H9 (cell line): ENCODE results near the gene C3orf70. TPM values are rescaled to one million over a fixed set of nuclear protein-coding genes. Genes with fewer than 3 reads are reported as not detected.

ENCODE experiments used
- DNase-seq: peaks from one replicate; pipeline ENCODE4 v3.0.0-alpha.2; 2017
- H2AFZ ChIP-seq: one replicate; pipeline ENCODE4 v1.6.1; 2013; ENCODE audit warnings: mild to moderate bottlenecking, low read length, control low read depth, moderate library complexity
- H2AK5ac ChIP-seq: 2 replicates; pipeline ENCODE4 v1.6.1; 2013; ENCODE audit warnings: low read length, control low read depth, mixed read lengths; ENCODE audit not compliant: insufficient read length
- H2BK120ac ChIP-seq: one replicate; pipeline ENCODE4 v1.6.1; 2013; ENCODE audit warnings: low read depth, mild to moderate bottlenecking, low read length, control low read depth, inconsistent platforms; ENCODE audit not compliant: poor library complexity, severe bottlenecking
- H2BK12ac ChIP-seq: 2 replicates; pipeline ENCODE4 v1.6.1; 2013; ENCODE audit warnings: low read length, control low read depth, mixed read lengths, low read depth; ENCODE audit not compliant: insufficient read length
- H2BK15ac ChIP-seq: 2 replicates; pipeline ENCODE4 v1.6.1; 2013; ENCODE audit warnings: low read depth, low read length, control low read depth
- H2BK20ac ChIP-seq: one replicate; pipeline ENCODE4 v1.6.1; 2013; ENCODE audit warnings: low read depth, mild to moderate bottlenecking, low read length, control low read depth, inconsistent platforms; ENCODE audit not compliant: poor library complexity, severe bottlenecking
- H2BK5ac ChIP-seq: 2 replicates; pipeline ENCODE4 v1.6.1; 2013; ENCODE audit warnings: low read length, control low read depth, mixed read lengths; ENCODE audit not compliant: insufficient read length
- H3K14ac ChIP-seq: 2 replicates; pipeline ENCODE4 v1.6.1; 2013; ENCODE audit warnings: low read length, control low read depth; ENCODE audit not compliant: insufficient read depth
- H3K18ac ChIP-seq: 2 replicates; pipeline ENCODE4 v1.6.1; 2013; ENCODE audit warnings: low read depth, mild to moderate bottlenecking, mixed read lengths, low read length, control low read depth; ENCODE audit not compliant: insufficient read length
- H3K23ac ChIP-seq: 2 replicates; pipeline ENCODE4 v1.6.1; 2013; ENCODE audit warnings: low read length, control low read depth, mixed read lengths, low read depth; ENCODE audit not compliant: insufficient read length
- H3K23me2 ChIP-seq: 2 replicates; pipeline ENCODE4 v1.6.1; 2013; ENCODE audit warnings: low read depth, mild to moderate bottlenecking, mixed read lengths, low read length, control low read depth; ENCODE audit not compliant: insufficient read length, poor library complexity, severe bottlenecking
- H3K27ac ChIP-seq: 2 replicates; pipeline ENCODE4 v1.5.1; 2013; ENCODE audit warnings: low read length, control low read depth, mixed read lengths, low read depth; ENCODE audit not compliant: insufficient read length
- H3K27me3 ChIP-seq: 2 replicates; pipeline ENCODE4 v1.6.1; 2013; ENCODE audit warnings: low read length, control low read depth, inconsistent platforms; ENCODE audit not compliant: insufficient read depth
- H3K4ac ChIP-seq: 2 replicates; pipeline ENCODE4 v1.6.1; 2013; ENCODE audit warnings: low read depth, mild to moderate bottlenecking, control low read depth, inconsistent platforms, low read length, moderate library complexity
- H3K4me1 ChIP-seq: 2 replicates; pipeline ENCODE4 v1.6.1; 2013; ENCODE audit warnings: low read length, control low read depth, inconsistent platforms; ENCODE audit not compliant: insufficient read depth
- H3K4me2 ChIP-seq: 2 replicates; pipeline ENCODE4 v1.6.1; 2013; ENCODE audit warnings: low read length, control low read depth, mixed read lengths; ENCODE audit not compliant: insufficient read length, insufficient read depth
- H3K56ac ChIP-seq: 2 replicates; pipeline ENCODE4 v1.6.1; 2013; ENCODE audit warnings: low read depth, mild to moderate bottlenecking, mixed read lengths, low read length, control low read depth; ENCODE audit not compliant: insufficient read length
- H3K79me1 ChIP-seq: 2 replicates; pipeline ENCODE4 v1.6.1; 2013; ENCODE audit warnings: low read depth, mild to moderate bottlenecking, moderate library complexity, low read length, control low read depth, inconsistent platforms; ENCODE audit not compliant: insufficient read depth, poor library complexity, severe bottlenecking
- H3K79me2 ChIP-seq: 2 replicates; pipeline ENCODE4 v1.6.1; 2013; ENCODE audit warnings: low read length, control low read depth, inconsistent platforms; ENCODE audit not compliant: insufficient read depth
- H3K9ac ChIP-seq: 2 replicates; pipeline ENCODE4 v1.6.1; 2013; ENCODE audit warnings: low read length, control low read depth, mixed read lengths; ENCODE audit not compliant: insufficient read length; ENCODE audit errors: extremely low read depth
- H3K9me3 ChIP-seq: one replicate; pipeline ENCODE4 v1.6.1; 2013; ENCODE audit warnings: low read depth, low read length, inconsistent platforms; ENCODE audit not compliant: control insufficient read depth
- H3T11ph ChIP-seq: one replicate; pipeline ENCODE4 v1.6.1; 2013; ENCODE audit warnings: mild to moderate bottlenecking, low read length, control low read depth, inconsistent platforms
- H4K20me1 ChIP-seq: one replicate; pipeline ENCODE4 v1.6.1; 2013; ENCODE audit not compliant: control insufficient read depth, insufficient read length, insufficient read depth
- H4K5ac ChIP-seq: 2 replicates; pipeline ENCODE4 v1.6.1; 2013; ENCODE audit warnings: low read depth, mild to moderate bottlenecking, mixed read lengths, low read length, control low read depth; ENCODE audit not compliant: insufficient read length
- H4K8ac ChIP-seq: replicated peaks from 2 replicates; pipeline ENCODE4 v1.6.1; 2013; ENCODE audit warnings: low read length, control low read depth, mixed read lengths, low read depth; ENCODE audit not compliant: insufficient read length
- H4K91ac ChIP-seq: 2 replicates; pipeline ENCODE4 v1.6.1; 2013; ENCODE audit warnings: low read depth, mild to moderate bottlenecking, moderate library complexity, mixed read lengths, low read length, control low read depth; ENCODE audit not compliant: insufficient read length
- H3K27ac Mint-ChIP-seq, 3 experiments: 2 replicates in 2 of 3; 3 replicates in 1 of 3; pipeline ENCODE4 v1.8.0; 2020 to 2021; ENCODE audit warnings: mixed read lengths in 3 of 3, mild to moderate bottlenecking in 1 of 3, moderate library complexity in 1 of 3
- H3K27me3 Mint-ChIP-seq: 2 replicates; pipeline ENCODE4 v1.8.0; 2021; ENCODE audit warnings: low read depth, mild to moderate bottlenecking, moderate library complexity, mixed read lengths
- H3K36me3 Mint-ChIP-seq, 3 experiments: 2 replicates in 2 of 3; 3 replicates in 1 of 3; pipeline ENCODE4 v1.8.0; 2020 to 2021; ENCODE audit warnings: low read depth in 3 of 3, mixed read lengths in 3 of 3; ENCODE audit not compliant: insufficient read depth in 1 of 3
- H3K4me1 Mint-ChIP-seq, 2 experiments: 2 replicates each; pipeline ENCODE4 v1.8.0; 2020; ENCODE audit warnings: mixed read lengths in 2 of 2
- H3K4me3 Mint-ChIP-seq, 2 experiments: 2 replicates in 1 of 2; 3 replicates in 1 of 2; pipeline ENCODE4 v1.8.0; 2020 to 2021; ENCODE audit warnings: mild to moderate bottlenecking in 2 of 2, mixed read lengths in 2 of 2, moderate library complexity in 1 of 2
- H3K9me3 Mint-ChIP-seq, 2 experiments: 2 replicates in 1 of 2; 3 replicates in 1 of 2; pipeline ENCODE4 v1.8.0; 2020; ENCODE audit warnings: mild to moderate bottlenecking in 2 of 2, mixed read lengths in 2 of 2, moderate library complexity in 1 of 2
- WGBS: extraction: QIAGEN DNeasy Blood & Tissue Kit; methylation state at CpG from one replicate; pipeline ENCODE4 v1.1.7; 2013; ENCODE audit warnings: missing lambda C conversion rate, low lambda C conversion rate, mixed read lengths; ENCODE audit not compliant: insufficient read length; ENCODE audit errors: extremely low coverage; 5-methylcytosine and 5-hydroxymethylcytosine counted together
- total RNA-seq: library from RNA; stranded (reverse); gene quantifications from 2 replicates; pipeline ENCODE4 v1.2.1, GENCODE V29; 2021
- TF ChIP-seq, protein P1 (sequence below): fragments of 200-600 bp; sonication (generic); conservative IDR thresholded peaks from 3 replicates; pipeline ENCODE4 v1.8.0; 2021; ENCODE audit warnings: antibody characterized with exemption, mild to moderate bottlenecking

C3orf70 gene
- total RNA-seq, 1 experiment from 2014 or later: 0.52 TPM

DNA sequence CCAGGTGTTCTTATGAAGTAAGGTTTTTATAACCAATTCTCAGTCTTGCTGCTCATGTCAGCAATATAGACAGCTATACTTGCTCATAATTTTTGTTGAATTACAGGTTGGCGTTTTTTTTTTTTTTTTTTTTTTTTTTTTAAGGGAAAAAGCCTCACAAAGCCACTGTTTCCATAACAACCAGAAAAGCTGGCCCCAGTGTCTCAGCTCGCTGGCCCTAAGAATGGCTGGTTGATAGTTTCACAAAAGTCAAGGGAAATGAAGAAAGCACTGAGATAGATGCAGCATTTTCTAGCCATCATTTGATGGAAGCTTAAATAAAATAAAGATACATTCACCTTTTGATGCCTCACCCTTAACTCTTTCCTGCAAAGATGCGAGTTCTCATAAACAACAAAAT lies 121.9 kb downstream of the C3orf70 start:
- H3K27me3 ChIP-seq: no peaks in the 10 kb centered on the region
- DNase-seq: no peak
- Mint-ChIP-seq H3K27ac (no peak overlapping the region), H3K4me1 (peaks cover 5% of the 10 kb centered on the region in 2 experiments), H3K4me3 (no peak overlapping the region), H3K36me3 (peaks cover 5 to 8% (median 7%) of the 10 kb centered on the region in 3 experiments; a peak in 6 of 7 replicates), H3K27me3 (no peaks in the 10 kb centered on the region), H3K9me3 (no peaks in the 10 kb centered on the region; a peak in 1 of 5 replicates)
- no peak overlapping the region for H2BK15ac ChIP-seq
- no peak overlapping the region for H3K4ac ChIP-seq
- H3K4me2 ChIP-seq: no peak overlapping the region
- H4K8ac ChIP-seq: no peak overlapping the region
- no peak overlapping the region for H3K18ac ChIP-seq
- no peak overlapping the region for H2BK12ac ChIP-seq
- H3K14ac ChIP-seq: no peak overlapping the region
- no peak overlapping the region for H2AFZ ChIP-seq
- no peaks in the 10 kb centered on the region for H3K23me2 ChIP-seq
- no peaks in the 10 kb centered on the region for H4K20me1 ChIP-seq
- H2BK5ac ChIP-seq: no peak overlapping the region
- H3K79me2 ChIP-seq: no peaks in the 10 kb centered on the region
- H4K91ac ChIP-seq: no peak overlapping the region
- no peaks in the 10 kb centered on the region for H3K79me1 ChIP-seq
- no peak overlapping the region for H3T11ph ChIP-seq
- TF ChIP-seq, protein P1, sequence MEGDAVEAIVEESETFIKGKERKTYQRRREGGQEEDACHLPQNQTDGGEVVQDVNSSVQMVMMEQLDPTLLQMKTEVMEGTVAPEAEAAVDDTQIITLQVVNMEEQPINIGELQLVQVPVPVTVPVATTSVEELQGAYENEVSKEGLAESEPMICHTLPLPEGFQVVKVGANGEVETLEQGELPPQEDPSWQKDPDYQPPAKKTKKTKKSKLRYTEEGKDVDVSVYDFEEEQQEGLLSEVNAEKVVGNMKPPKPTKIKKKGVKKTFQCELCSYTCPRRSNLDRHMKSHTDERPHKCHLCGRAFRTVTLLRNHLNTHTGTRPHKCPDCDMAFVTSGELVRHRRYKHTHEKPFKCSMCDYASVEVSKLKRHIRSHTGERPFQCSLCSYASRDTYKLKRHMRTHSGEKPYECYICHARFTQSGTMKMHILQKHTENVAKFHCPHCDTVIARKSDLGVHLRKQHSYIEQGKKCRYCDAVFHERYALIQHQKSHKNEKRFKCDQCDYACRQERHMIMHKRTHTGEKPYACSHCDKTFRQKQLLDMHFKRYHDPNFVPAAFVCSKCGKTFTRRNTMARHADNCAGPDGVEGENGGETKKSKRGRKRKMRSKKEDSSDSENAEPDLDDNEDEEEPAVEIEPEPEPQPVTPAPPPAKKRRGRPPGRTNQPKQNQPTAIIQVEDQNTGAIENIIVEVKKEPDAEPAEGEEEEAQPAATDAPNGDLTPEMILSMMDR: no peak
- H3K27ac ChIP-seq: no peak overlapping the region
- H3K4me1 ChIP-seq: no peaks in the 10 kb centered on the region; the same call in 1 of the 2 replicates
- no peak overlapping the region for H3K23ac ChIP-seq
- H3K56ac ChIP-seq: no peak overlapping the region
- H2BK120ac ChIP-seq: no peak overlapping the region
- H4K5ac ChIP-seq: no peak overlapping the region
- no peak overlapping the region for H2AK5ac ChIP-seq
- WGBS: no CpG with 5 or more reads among the region's 3 CpGs
- no peak overlapping the region for H3K9ac ChIP-seq
- no peaks in the 10 kb centered on the region for H3K9me3 ChIP-seq
- no peak overlapping the region for H2BK20ac ChIP-seq
